Erythroblast (primary cell): Measurements from ENCODE around the gene MAP3K4.

Experiments
- GATA1 ChIP-seq: IDR thresholded peaks from 2 replicates; pipeline ENCODE4 v1.6.1; 2011; ENCODE audit warnings: low read depth, mild to moderate bottlenecking, control low read depth, low read length, moderate library complexity
- POLR2A ChIP-seq: IDR thresholded peaks from 2 replicates; pipeline ENCODE4 v1.6.1; 2011; ENCODE audit warnings: mild to moderate bottlenecking, low read length

DNA sequence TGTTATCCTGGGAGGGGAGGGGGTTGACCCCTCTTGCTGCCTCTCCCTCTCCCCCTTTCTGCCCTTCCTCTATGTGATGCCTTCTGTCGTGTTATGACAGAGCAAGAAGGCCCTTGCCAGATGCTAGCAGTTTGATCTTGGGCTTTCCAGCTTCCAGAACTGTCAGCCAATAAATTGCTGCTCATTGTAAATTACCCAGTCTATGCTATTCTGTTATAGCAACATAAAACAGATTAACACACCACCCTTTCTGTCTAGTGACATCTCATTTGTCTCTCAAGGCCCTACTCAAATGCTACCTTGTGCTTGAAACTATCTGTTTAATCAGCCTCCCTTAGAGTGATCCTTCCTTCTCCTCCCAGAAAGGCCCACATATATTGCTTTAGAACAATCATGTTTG lies 16.4 kb upstream of the MAP3K4 start:
- TF ChIP-seq POLR2A (no peak), GATA1 (no peak)
